Stimulated activated naive CD8-positive, alpha-beta T cell treated with anti-CD3 and anti-CD28 coated beads, Interleukin-15, Interleukin-2, amounts not matched to agents 100 U/mL and 50 U/mL, for 24 hours (primary cell): ENCODE measurements around the gene GATD1.

Experiments
- ATAC-seq: fragments of 150-1000 bp; cut with Tn5 transposase; one replicate; pipeline ENCODE4 v1.10.0; 2021
- DNase-seq: peaks from one replicate; pipeline ENCODE4 v3.0.0; 2021

The GATD1 gene

GRCh38 chr11:778976-779954 is 2.0 kb upstream of the GATD1 start:
- ATAC-seq (no peak), DNase-seq (no peak)

GRCh38 chr11:776561-777287 is 563 bp downstream of the GATD1 start:
- peak; percentile 35 for ATAC-seq
- DNase-seq = no peak

- DNase-seq (no peak), ATAC-seq (no peak)
These were observed 1.1 kb downstream of the GATD1 start for GRCh38 chr11:776263-776560.

GRCh38 chr11:774873-775592 is 2.3 kb downstream of the GATD1 start:
- no peak for DNase-seq

GRCh38 chr11:773830-774229 is 3.5 kb downstream of the GATD1 start:
- ATAC-seq (no peak), DNase-seq (no peak)

More at GRCh38 chr11:774873-775592, 2.3 kb downstream of the GATD1 start:
- ATAC-seq = no peak

- DNase-seq = no peak
- no peak for ATAC-seq
These were observed 3.9 kb downstream of the GATD1 start for GRCh38 chr11:773425-773824.

- ATAC-seq (no peak), DNase-seq (no peak)
These were observed 4.6 kb downstream of the GATD1 start for GRCh38 chr11:772429-773390.

GRCh38 chr11:771617-772204 is 5.6 kb downstream of the GATD1 start:
- no peak for DNase-seq
- no peak for ATAC-seq

- DNase-seq = no peak
- no peak for ATAC-seq
These were observed 6.4 kb downstream of the GATD1 start for GRCh38 chr11:770642-771616.

GRCh38 chr11:769887-770641 is 7.2 kb downstream of the GATD1 start:
- ATAC-seq (no peak), DNase-seq (no peak)

GRCh38 chr11:767238-767637 is 10.0 kb downstream of the GATD1 start:
- ATAC-seq (no peak), DNase-seq (no peak)

- ATAC-seq = no peak
These were observed 10.4 kb downstream of the GATD1 start for GRCh38 chr11:766936-767210.

GRCh38 chr11:766106-766935 is 11.0 kb downstream of the GATD1 start:
- DNase-seq (no peak), ATAC-seq (no peak)

More at GRCh38 chr11:766936-767210, 10.4 kb downstream of the GATD1 start:
- no peak for DNase-seq

GRCh38 chr11:765802-766091 is 11.5 kb downstream of the GATD1 start:
- DNase-seq (no peak), ATAC-seq (no peak)

- ATAC-seq (peak; percentile 30), DNase-seq (peak; percentile 72)
These were observed 12.1 kb downstream of the GATD1 start for GRCh38 chr11:765025-765801.

- DNase-seq (no peak), ATAC-seq (no peak)
These were observed 12.8 kb downstream of the GATD1 start for GRCh38 chr11:764322-765024.
